Measurements from ENCODE around the gene CLDN34.

DNA sequence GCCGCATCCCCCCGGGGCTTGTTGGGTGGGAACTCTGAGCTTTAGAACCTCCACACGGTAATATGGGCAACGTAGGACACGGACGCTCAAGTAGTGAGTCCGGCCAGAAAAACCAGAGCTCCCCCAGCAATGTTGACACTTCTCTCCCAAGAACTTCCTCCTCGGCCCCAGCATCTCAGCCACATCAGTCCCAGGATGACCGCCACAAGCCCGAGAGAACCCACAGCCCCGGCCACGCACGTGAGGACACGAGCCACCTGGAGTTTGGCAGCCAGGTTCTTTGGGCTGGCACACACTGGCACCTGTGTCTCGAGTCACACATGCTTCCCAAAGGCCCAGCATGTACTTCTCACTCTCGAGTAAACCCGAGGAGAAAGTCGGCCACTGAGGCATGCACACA, 16.3 kb downstream of the CLDN34 start:
- no peak for TF ChIP-seq POLR2A (IDR thresholded peaks at IDR 0.05)
- TF ChIP-seq, protein P1, sequence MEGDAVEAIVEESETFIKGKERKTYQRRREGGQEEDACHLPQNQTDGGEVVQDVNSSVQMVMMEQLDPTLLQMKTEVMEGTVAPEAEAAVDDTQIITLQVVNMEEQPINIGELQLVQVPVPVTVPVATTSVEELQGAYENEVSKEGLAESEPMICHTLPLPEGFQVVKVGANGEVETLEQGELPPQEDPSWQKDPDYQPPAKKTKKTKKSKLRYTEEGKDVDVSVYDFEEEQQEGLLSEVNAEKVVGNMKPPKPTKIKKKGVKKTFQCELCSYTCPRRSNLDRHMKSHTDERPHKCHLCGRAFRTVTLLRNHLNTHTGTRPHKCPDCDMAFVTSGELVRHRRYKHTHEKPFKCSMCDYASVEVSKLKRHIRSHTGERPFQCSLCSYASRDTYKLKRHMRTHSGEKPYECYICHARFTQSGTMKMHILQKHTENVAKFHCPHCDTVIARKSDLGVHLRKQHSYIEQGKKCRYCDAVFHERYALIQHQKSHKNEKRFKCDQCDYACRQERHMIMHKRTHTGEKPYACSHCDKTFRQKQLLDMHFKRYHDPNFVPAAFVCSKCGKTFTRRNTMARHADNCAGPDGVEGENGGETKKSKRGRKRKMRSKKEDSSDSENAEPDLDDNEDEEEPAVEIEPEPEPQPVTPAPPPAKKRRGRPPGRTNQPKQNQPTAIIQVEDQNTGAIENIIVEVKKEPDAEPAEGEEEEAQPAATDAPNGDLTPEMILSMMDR (IDR thresholded peaks at IDR 0.05), result no peak
